Diencephalon (tissue), 1 donor: ENCODE data around the gene SLC27A3. TPM values are rescaled to one million over a fixed set of nuclear protein-coding genes. Genes with fewer than 3 reads are reported as not detected.

ENCODE experiments used
- small RNA-seq: library from RNA; depleted of rRNA; stranded (forward); fragments of <200 nt; gene quantifications from one replicate; pipeline ENCODE3, GENCODE V24; 2014
- total RNA-seq: library from RNA; depleted of rRNA; stranded (reverse); fragments of >200 nt; gene quantifications from one replicate; pipeline ENCODE4 v1.2.3, GENCODE V29; 2014

The SLC27A3 gene, protein sequence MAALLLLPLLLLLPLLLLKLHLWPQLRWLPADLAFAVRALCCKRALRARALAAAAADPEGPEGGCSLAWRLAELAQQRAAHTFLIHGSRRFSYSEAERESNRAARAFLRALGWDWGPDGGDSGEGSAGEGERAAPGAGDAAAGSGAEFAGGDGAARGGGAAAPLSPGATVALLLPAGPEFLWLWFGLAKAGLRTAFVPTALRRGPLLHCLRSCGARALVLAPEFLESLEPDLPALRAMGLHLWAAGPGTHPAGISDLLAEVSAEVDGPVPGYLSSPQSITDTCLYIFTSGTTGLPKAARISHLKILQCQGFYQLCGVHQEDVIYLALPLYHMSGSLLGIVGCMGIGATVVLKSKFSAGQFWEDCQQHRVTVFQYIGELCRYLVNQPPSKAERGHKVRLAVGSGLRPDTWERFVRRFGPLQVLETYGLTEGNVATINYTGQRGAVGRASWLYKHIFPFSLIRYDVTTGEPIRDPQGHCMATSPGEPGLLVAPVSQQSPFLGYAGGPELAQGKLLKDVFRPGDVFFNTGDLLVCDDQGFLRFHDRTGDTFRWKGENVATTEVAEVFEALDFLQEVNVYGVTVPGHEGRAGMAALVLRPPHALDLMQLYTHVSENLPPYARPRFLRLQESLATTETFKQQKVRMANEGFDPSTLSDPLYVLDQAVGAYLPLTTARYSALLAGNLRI
- 15.9 TPM for total RNA-seq

DNA sequence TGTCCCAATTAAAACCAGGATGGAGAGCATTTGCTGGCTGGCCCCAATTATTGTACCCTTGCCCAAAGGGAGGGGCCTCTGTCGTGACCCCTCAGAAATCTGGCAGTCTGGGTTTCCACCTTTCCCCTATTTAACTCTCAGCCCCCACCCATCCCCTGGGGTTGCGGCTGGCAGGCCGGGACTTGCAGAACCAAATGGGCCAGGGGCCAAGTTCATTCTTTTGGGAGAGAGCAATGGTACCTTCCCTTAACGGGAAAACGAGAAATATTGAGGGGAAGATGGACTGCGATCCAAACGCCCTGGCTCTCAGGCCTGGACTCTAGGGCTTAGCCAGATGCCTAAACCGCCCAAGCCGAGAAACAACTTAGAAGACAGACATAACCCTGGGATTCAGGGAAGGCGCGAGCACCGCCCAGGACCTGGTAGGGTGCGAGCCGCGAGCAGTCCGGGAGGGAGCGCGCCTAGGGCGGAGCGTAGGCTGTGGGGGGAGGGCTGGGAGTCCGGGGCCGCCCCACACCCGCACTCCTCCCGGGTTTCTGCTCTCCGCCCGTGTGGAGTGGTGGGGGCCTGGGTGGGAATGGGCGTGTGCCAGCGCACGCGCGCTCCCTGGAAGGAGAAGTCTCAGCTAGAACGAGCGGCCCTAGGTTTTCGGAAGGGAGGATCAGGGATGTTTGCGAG, at the start of gene SLC27A3:
Gene SLC27A3 (plus strand): TSS at position 628 of the 678 bp plus-strand sequence. CDS start 91 bp downstream, outside the sequence.

DNA sequence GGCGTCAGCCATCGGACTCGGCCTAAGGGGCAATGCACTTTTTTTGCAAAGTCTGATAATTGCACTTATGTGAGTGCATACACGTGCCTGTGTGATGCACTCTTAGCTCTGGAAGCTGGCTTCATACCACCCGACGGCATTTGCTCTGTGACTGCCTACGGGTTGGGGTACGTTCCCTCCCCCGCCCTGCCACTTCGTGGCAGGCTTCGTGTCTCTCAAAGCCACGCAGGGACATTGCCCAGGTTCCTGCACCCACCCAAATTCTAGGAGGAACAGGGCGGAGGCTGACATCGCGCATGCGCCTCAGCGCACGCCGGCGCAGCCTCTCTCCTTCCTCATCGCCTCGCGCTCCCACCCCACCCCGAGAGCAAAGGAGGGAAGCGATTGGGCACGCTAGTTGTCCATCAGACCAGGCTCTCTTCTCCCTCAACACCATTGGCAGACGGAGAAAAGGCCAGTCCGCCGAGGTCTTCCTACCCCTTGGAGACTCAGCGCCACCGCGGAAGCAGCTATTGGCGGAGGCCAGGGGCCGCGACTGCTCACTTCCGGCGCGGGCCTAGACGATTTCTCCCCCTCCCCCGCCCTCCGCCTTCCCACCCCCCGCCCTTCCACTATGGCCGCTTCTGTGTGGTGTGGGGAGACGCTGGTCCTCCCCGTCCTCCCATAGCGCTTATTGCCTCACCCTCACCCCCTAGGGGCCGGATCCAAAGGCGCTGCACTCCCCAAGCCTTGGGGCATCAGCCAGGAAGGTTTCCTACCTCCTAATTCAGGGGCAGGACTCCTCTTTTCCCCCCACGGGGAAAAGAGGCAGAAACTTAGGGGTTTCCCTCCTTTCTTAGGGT, 47.5 kb upstream of the SLC27A3 start, which contains the start of gene INTS3:
Gene INTS3 (plus strand): TSS at position 588 of the 842 bp plus-strand sequence. CDS start 585 bp downstream, outside the sequence.

Small RNA genes lying within 50 kb of the gene (small RNA-seq; reads per million reads assigned to genes)
- not detected for gene RF00019

Other genes starting within 250 kb of the SLC27A3 start
- gene S100A6, start 239.4 kb upstream of the SLC27A3 start, total RNA-seq, result 51.7 TPM
- gene S100A5, start 234.5 kb upstream of the SLC27A3 start, total RNA-seq, result not detected
- gene S100A4, start 229.6 kb upstream of the SLC27A3 start, total RNA-seq, result 3.2 TPM
- gene S100A3, start 226.1 kb upstream of the SLC27A3 start, total RNA-seq, result not detected
- gene S100A2, start 209.6 kb upstream of the SLC27A3 start, total RNA-seq, result not detected
- gene S100A16, start 162.3 kb upstream of the SLC27A3 start, total RNA-seq, result 48.0 TPM
- not detected for gene S100A14, start 159.1 kb upstream of the SLC27A3 start, total RNA-seq
- gene S100A13, start 147.9 kb upstream of the SLC27A3 start, total RNA-seq, result 15.0 TPM
- 2.1 TPM for gene S100A1, start 147.0 kb upstream of the SLC27A3 start, total RNA-seq
- 68.7 TPM for gene CHTOP, start 141.3 kb upstream of the SLC27A3 start, total RNA-seq
- gene SNAPIN, start 116.7 kb upstream of the SLC27A3 start, total RNA-seq, result 53.3 TPM
- 182 TPM for gene ILF2, start 104.4 kb upstream of the SLC27A3 start, total RNA-seq
- gene NPR1, start 96.7 kb upstream of the SLC27A3 start, total RNA-seq, result 0.46 TPM
- gene INTS3, start 47.4 kb upstream of the SLC27A3 start, total RNA-seq, result 47.5 TPM
- gene GATAD2B, start 147.6 kb downstream of the SLC27A3 start, total RNA-seq, result 18.0 TPM
- 24.9 TPM for gene DENND4B, start 171.3 kb downstream of the SLC27A3 start, total RNA-seq
- 2.1 TPM for gene CRTC2, start 183.2 kb downstream of the SLC27A3 start, total RNA-seq
- 25.1 TPM for gene SLC39A1, start 188.1 kb downstream of the SLC27A3 start, total RNA-seq
- 6.9 TPM for gene CREB3L4, start 192.5 kb downstream of the SLC27A3 start, total RNA-seq
- gene JTB, start 202.3 kb downstream of the SLC27A3 start, total RNA-seq, result 47.1 TPM
- 9.7 TPM for gene RAB13, start 210.9 kb downstream of the SLC27A3 start, total RNA-seq
- 1,449 TPM for gene RPS27, start 215.4 kb downstream of the SLC27A3 start, total RNA-seq